HAP-1 (cell line): ENCODE results near the gene SMCO4.
"Not testable (repeated sequence)": the region's sequence is repeated elsewhere in the genome, so short reads cannot be mapped to it uniquely, and the experiment has no call there.

Experiments used
- DNase-seq, 2 experiments: peaks; one replicate each; pipeline ENCODE4 v3.0.0-alpha.2; 2016 to 2020; ENCODE audit warnings: low spot score in 2 of 2
- H3K27me3 ChIP-seq: fragments of 250-450 bp; sonication (Bioruptor Pico); 2 replicates; pipeline ENCODE4 v1.5.1; 2020; ENCODE audit warnings: low read depth, mild to moderate bottlenecking, moderate library complexity
- H3K36me3 ChIP-seq: fragments of 250-450 bp; sonication (Bioruptor Pico); replicated peaks from 2 replicates; pipeline ENCODE4 v1.5.1; 2020; ENCODE audit warnings: mild to moderate bottlenecking
- H3K4me1 ChIP-seq: fragments of 250-450 bp; sonication (Bioruptor Pico); 2 replicates; pipeline ENCODE4 v1.5.1; 2020; ENCODE audit warnings: mild to moderate bottlenecking
- H3K4me3 ChIP-seq: fragments of 250-450 bp; sonication (Bioruptor Pico); 2 replicates; pipeline ENCODE4 v1.5.1; 2020; ENCODE audit warnings: mild to moderate bottlenecking, moderate library complexity
- H3K9me3 ChIP-seq: fragments of 250-450 bp; sonication (Bioruptor Pico); 2 replicates; pipeline ENCODE4 v1.5.1; 2020; ENCODE audit warnings: mild to moderate bottlenecking, moderate library complexity
- in situ Hi-C: fragments of 300-500 bp; cut with MboI; formaldehyde crosslinking; loops from 3 replicates; pipeline ENCODE4 v1.14.3; 2020; ENCODE audit warnings: low sequenced_read_pairs, inconsistent platforms, mixed read lengths

The SMCO4 gene, protein sequence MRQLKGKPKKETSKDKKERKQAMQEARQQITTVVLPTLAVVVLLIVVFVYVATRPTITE

DNA sequence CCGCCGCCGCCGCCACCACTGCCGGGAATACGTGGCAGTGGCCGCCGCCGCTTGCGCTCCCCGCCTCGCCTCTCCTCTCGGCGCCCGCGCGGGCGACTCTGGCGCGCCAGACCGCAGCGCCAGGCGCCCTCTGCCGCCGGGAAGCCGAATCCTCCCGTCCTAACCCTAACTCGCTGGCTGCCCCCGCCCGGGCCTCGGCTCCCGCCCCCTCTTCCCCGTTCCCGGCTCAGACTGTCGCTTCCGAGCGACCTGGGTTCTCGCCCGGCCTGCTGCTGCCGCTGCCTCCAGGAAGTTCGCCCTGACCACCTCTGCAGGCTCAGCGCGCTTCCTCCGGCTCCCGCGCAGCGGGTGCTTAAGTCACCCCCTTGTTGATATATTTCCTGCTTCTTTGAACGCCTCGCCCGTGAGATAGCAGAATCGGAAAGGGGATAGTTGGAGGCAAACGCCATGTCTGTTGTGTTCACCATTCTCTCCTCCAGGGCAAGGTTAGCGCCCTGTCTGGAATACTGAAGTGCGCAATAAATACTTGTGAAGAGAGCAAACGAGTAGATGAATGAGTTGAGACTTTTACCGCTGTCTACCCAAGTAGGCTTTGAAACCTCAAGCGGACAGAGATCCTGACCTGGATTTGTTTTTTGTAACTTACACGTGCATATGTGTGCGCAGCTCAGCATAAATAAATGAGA is at the start of gene SMCO4:
SMCO4 (minus strand) TSS at position 100 of the 686 bp plus-strand sequence. CDS start 64,202 bp downstream, outside the sequence.
- peak within 1 kb of the TSS; percentile 58 for H3K4me3 ChIP-seq
- no peaks in the 10 kb centered on the region for H3K9me3 ChIP-seq
- DNase-seq: peak; percentile 74 to 90
- no peaks in the 10 kb centered on the region for H3K27me3 ChIP-seq
- H3K36me3 ChIP-seq: no peaks in the 10 kb centered on the region
- no peaks in the 10 kb centered on the region; the same call in 1 of the 2 replicates for H3K4me1 ChIP-seq
- in situ Hi-C loops: loop anchor here (10.0 kb wide), 1 partner anchor 309 kb away; no protein-coding TSS in a partner anchor

DNA sequence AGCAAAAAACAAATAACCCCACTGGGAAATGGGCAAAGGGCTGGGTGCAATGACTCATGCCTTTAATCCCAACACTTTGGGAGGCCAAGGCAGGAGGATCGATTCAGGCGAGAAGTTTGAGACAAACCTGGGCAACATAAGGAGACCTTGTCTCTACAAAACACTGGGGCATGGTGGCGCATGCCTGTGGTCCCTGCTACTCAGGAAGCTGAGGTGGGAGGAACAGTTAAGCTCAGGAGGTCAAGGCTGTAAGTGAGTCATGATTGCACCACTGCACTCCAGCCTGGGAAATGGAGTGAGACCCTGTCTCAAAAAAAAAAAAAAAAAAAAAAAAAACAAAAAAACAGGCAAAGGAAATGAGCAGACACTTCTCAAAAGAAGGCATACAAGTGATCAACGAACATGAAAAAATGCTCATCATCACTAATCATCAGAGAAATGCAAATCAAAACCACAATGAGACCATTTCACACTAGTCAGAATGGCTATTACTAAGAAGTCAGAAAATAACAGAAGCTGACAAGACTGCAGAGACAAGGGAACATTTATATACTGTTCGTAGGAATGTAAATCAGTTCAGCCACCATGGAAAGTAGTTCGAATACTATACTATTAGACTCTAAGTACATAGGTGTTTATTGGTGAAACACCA is 48.2 kb upstream of the SMCO4 start:
- DNase-seq: no peak
- Histone ChIP-seq H3K4me3 (no peak overlapping the region), H3K27me3 (no peaks in the 10 kb centered on the region), H3K4me1 (no peaks in the 10 kb centered on the region), H3K9me3 (no peaks in the 10 kb centered on the region), H3K36me3 (no peaks in the 10 kb centered on the region)
- in situ Hi-C loops: no loop called here

DNA sequence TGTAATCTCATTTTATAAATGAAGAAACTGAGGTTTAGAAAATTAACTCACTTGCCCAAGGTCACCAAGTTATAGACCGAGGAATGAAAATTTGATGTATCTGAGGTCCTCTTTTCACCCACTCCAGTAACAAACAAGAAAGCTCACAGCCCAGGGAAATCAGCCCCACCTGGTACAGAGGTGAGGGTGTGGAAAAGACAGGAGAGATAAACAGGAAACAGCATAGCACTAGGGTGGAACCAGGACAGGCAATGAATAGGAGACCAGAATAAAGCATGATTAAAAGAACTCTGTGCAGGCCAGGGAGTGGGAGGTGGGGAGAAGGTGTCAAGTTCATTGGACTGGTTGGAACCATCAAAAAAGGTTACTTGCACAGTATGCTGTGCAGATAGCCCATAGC is 46.2 kb upstream of the SMCO4 start:
- Histone ChIP-seq H3K27me3 (no peaks in the 10 kb centered on the region), H3K9me3 (no peaks in the 10 kb centered on the region), H3K4me3 (no peak overlapping the region), H3K4me1 (no peaks in the 10 kb centered on the region), H3K36me3 (no peaks in the 10 kb centered on the region)
- no peak for DNase-seq
- in situ Hi-C loops: no loop called here

DNA sequence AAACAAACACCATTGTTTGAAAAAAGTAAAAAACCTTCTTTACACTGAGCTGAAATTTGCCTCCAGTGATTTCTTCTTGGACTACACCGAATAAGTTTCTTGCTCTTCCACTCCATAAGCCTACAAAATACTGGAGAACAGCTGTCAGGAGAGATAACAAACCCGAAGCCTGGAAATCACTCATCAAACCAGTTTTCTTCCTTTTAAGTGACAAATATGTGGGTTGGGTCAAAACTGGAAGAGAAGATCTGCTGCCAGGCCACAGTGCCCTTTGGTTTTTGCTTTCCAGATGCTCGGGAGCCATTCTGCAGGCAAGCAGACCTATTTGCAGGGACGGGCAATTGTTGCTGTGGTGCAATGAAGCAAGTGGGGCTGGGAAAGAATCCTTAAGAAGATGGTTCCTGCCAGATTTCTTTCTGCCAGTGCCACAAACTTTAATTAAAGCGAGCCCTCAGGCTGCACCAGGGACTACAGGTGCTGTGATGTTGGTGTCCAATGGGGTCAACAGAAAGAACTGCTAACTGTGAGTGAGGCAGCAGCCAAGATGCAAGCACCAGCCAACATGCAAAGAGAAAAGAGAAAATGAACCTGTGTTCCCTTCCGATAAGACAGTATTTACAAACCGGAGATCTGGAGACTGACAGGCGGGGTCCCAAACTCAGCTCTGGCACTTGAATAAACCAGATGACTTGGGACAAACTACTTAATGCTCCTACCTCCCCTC is 44.8 kb upstream of the SMCO4 start:
- H3K27me3 ChIP-seq: no peaks in the 10 kb centered on the region
- H3K9me3 ChIP-seq: no peaks in the 10 kb centered on the region
- no peaks in the 10 kb centered on the region for H3K4me1 ChIP-seq
- in situ Hi-C loops: no loop called here
- H3K36me3 ChIP-seq: no peaks in the 10 kb centered on the region
- H3K4me3 ChIP-seq: no peak overlapping the region
- DNase-seq: no peak

DNA sequence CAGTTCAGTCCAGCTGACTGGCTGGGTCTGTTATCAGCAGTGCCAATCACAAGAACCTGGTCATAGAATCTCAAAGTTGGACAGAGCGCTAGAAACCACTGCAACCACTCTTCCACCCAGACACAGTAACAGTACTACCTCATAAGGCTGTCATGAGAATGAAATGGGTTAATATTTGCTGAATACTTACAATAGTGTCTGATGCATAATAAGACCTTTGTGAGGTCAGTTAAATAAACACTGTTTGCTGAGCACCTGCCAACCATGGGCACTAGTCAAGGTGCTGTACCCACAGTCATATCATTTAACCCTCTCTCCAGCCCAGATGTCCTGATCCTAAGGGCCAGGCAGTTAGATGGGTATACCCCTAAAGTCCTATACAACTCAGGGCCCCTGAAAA is 44.2 kb upstream of the SMCO4 start:
- DNase-seq, H3K4me1 ChIP-seq, H3K27me3 ChIP-seq, in situ Hi-C loops, H3K9me3 ChIP-seq, H3K4me3 ChIP-seq, H3K36me3 ChIP-seq: not testable (repeated sequence)

DNA sequence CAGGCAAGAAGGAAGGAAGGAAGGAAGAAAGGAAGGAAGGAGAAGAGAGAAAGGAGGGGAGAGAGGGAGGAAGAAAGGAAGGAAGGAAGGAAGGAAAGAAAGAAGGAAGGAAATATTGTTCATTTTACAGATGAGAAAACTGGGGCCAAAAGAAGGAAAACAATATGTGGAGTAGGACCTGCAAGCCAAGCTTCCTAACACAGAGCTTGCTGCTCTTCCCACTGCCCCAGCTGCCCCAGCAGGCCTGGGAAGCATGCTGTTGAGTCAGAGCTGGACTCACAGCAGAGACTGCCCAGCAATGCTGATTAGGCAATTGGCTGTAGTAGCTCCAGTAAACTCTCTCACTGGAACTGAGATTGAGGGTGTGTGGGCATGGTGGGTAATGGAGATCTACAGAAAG is 42.6 kb upstream of the SMCO4 start:
- no peak for DNase-seq
- in situ Hi-C loops: no loop called here
- H3K4me3 ChIP-seq: no peak overlapping the region
- no peaks in the 10 kb centered on the region for H3K4me1 ChIP-seq
- H3K36me3 ChIP-seq: no peaks in the 10 kb centered on the region
- no peaks in the 10 kb centered on the region for H3K9me3 ChIP-seq
- H3K27me3 ChIP-seq: no peaks in the 10 kb centered on the region

DNA sequence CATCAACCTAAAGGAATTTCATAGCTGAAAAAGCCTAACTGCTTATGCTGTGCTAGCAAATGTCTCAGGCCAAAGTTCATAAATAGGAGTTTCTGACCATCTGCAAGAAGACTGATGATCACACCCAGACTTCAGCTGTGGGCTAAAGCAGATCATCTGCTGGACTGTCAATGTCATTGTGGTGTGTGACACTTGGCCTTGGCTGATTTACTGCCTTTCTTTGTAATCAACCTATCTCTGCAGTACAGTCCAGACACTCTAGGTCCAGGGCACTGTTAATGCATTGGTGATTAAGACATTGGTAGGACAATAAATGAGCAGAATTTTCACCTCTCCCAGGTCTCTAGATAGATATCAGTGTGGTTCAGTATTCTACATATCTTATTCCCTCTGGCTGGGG is 40.3 kb upstream of the SMCO4 start:
- in situ Hi-C loops: no loop called here
- H3K9me3 ChIP-seq: no peaks in the 10 kb centered on the region
- H3K27me3 ChIP-seq: no peaks in the 10 kb centered on the region
- no peaks in the 10 kb centered on the region for H3K4me1 ChIP-seq
- no peaks in the 10 kb centered on the region for H3K36me3 ChIP-seq
- no peak overlapping the region for H3K4me3 ChIP-seq
- DNase-seq: no peak

DNA sequence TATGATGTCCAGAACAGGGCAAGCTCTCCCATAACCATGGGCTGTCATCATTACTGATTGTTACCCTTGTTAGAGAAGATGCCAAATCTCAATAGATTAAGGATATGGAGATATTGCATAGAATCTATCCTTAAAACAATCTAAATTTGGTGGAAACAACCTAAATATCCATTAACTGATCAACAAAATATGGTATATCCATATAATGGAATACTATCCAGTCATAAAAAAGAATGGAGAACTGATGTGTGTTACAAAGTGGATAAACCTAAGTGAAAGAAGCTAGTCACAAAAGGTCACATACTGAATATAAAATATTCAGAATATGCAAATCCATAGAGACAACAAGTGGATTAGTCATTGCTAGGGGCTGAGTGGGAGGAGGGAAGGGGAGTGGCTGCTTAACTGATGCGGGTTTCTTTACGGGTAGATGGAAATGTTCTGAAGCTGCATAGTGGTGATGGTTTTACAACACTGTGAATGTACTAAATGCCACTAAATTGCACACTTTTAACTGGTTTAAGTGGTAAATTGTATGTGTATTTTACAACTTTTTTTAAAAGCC is 36.1 kb upstream of the SMCO4 start:
- in situ Hi-C loops: no loop called here
- Histone ChIP-seq H3K4me3 (no peak overlapping the region), H3K4me1 (no peaks in the 10 kb centered on the region), H3K36me3 (no peaks in the 10 kb centered on the region), H3K27me3 (peaks cover 5% of the 10 kb centered on the region; the same call in 1 of the 2 replicates), H3K9me3 (no peaks in the 10 kb centered on the region)
- no peak for DNase-seq

DNA sequence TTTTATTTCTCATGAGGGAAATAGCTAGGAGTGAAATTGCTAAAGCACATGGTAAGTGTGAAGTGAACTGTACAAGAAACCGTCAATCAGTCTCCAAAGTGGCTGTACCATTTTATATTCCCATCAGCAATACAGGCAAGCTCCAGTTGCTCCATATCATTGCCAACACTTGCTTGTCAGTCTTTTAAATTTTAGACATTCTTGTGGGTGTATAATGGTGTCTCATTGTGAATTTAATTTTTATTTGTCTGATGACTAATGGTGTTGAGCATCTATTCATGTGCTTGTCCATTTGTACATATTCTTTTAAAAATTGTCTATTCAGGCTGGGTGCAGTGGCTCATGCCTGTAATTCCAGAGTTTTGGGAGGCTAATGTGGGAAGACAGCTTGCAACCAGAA is 34.1 kb upstream of the SMCO4 start:
- no peak for DNase-seq
- no peaks in the 10 kb centered on the region for H3K36me3 ChIP-seq
- H3K4me3 ChIP-seq: no peak overlapping the region
- peaks cover 5% of the 10 kb centered on the region for H3K27me3 ChIP-seq
- no peaks in the 10 kb centered on the region for H3K9me3 ChIP-seq
- H3K4me1 ChIP-seq: no peaks in the 10 kb centered on the region
- in situ Hi-C loops: no loop called here

DNA sequence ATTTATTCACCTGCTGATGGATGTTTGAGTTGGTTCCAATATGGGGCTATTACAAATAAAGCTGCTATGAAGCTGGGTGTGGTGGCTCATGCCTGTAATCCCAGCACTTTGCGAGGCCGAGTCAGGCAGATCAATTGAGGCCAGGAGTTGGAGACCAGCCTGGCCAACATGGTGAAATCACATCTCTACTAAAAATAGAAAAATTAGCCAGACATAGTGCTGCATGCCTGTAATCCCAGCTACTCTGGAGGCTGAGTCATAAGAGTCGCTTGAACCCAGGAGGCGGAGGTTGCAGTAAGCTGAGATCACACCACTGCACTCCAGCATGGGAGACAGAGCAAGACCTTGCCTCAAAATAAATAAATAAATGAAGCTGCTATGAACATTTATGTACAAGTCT is 33.7 kb upstream of the SMCO4 start:
- DNase-seq, H3K27me3 ChIP-seq: not testable (repeated sequence)

DNA sequence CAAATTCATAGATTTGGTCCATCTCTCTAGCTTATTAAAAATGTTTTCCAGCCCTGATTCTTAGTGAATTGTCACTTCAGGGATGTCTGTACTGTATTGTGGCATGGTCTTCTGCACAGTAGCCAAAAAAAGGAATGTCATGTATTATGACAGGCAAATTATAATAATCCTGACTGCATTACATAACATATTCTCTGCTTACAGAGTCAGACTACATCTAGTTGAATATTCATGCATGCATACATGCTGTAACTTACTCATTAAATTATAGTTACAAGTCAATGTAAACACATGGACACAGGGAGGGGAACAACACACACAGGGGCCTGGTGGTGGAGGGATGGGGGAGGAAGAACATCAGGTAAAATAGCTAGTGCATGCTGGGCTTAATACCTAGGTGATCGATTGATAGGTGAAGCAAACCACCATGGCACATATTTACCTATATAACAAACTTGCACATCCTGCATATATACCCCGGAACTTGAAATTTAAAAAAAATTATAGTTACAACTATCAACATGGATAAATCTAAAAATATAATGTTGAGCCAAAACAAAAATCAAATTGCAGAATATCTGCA is 31.5 kb upstream of the SMCO4 start:
- peaks cover 5% of the 10 kb centered on the region for H3K27me3 ChIP-seq
- no peaks in the 10 kb centered on the region for H3K4me1 ChIP-seq
- in situ Hi-C loops: no loop called here

More for the DNA sequence above, 33.7 kb upstream of the SMCO4 start:
- H3K9me3 ChIP-seq, H3K4me3 ChIP-seq, H3K36me3 ChIP-seq, in situ Hi-C loops, H3K4me1 ChIP-seq: not testable (repeated sequence)

DNA sequence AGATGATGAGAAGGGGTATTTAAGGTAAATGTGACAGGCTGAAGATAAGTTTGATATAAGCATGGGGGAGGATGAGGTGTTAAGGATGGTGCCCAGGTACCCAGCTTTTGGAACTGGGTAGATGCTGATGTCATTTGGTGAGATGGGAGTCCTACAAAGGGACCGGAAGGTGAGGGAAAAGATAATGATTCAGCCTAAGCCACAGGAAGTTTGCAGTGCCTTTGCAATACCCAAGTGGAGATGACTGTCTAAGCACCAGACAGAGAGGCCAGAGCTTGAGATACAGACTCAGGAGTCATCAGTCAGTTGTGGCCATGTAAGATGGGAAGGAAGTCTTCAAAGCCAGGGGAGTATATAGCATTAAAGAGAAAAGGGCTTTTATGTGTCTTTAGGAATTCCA is 30.0 kb upstream of the SMCO4 start:
- Histone ChIP-seq H3K4me1 (no peaks in the 10 kb centered on the region), H3K4me3 (no peak overlapping the region), H3K36me3 (no peaks in the 10 kb centered on the region), H3K9me3 (no peaks in the 10 kb centered on the region), H3K27me3 (peaks cover 5% of the 10 kb centered on the region)
- DNase-seq: no peak
- in situ Hi-C loops: no loop called here

More for the DNA sequence above, 31.5 kb upstream of the SMCO4 start:
- H3K4me3 ChIP-seq: no peak overlapping the region
- H3K9me3 ChIP-seq: no peaks in the 10 kb centered on the region
- no peak for DNase-seq
- no peaks in the 10 kb centered on the region for H3K36me3 ChIP-seq

DNA sequence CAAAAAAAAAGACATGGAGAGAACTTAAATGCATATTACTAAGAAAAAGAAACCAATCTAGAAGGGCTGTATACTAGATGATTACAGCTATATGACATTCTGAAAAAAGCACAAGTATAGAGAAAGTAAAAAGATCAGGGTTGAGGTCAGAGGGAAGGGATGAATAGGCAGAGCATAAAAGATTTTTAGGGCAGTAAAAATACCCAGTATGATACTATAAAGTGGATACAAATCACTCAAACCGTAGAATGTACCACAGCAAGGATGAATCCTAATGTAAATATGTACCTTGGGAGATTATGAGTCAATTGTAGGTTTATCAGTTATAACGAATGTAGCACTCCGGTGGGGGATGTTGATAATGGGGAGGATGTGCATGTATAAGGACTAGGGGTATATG is 29.4 kb upstream of the SMCO4 start:
- Histone ChIP-seq H3K9me3 (no peaks in the 10 kb centered on the region), H3K27me3 (peaks cover 5% of the 10 kb centered on the region), H3K4me3 (no peak overlapping the region), H3K4me1 (no peaks in the 10 kb centered on the region), H3K36me3 (no peaks in the 10 kb centered on the region)
- DNase-seq: no peak
- in situ Hi-C loops: no loop called here
